ENCODE results near the gene NAGK. TPM values are rescaled to one million over a fixed set of nuclear protein-coding genes. Genes with fewer than 3 reads are reported as not detected.

Gene NAGK
- total RNA-seq, 1 donor from 2014 or later = 31.3 TPM

DNA sequence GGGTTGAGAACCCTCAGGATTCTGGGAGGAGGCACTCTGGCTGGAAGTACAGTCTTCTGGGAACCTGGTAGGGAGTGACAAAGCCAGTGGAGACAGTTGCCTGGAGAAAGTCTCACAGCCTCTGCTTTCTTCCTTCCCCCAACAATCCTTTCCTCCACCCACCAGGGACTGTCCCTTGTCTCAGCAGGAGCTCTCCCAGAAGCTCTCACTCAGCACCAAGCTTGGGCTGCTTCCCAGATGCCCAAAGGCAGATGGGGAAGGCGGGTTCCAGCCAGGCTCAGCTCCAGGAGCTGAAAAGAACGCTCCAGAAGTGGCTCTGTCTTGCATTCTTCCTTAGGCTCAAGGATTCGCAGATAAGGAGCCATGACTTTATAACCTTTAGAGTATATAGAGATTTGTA lies 7.6 kb upstream of the NAGK start:
- no peak for FAIRE-seq
- no peak overlapping the region for H3K4me3 ChIP-seq (ENCODE audit: low read depth, low read length)
- H3K36me3 ChIP-seq (ENCODE audit: control insufficient read depth, insufficient read depth, low read length) = no peaks in the 10 kb centered on the region
- H3K27me3 ChIP-seq (ENCODE audit: control insufficient read depth, insufficient read depth, low read length) = no peaks in the 10 kb centered on the region
- no peak for DNase-seq (ENCODE audit: low read depth)
- TF ChIP-seq, protein P1, sequence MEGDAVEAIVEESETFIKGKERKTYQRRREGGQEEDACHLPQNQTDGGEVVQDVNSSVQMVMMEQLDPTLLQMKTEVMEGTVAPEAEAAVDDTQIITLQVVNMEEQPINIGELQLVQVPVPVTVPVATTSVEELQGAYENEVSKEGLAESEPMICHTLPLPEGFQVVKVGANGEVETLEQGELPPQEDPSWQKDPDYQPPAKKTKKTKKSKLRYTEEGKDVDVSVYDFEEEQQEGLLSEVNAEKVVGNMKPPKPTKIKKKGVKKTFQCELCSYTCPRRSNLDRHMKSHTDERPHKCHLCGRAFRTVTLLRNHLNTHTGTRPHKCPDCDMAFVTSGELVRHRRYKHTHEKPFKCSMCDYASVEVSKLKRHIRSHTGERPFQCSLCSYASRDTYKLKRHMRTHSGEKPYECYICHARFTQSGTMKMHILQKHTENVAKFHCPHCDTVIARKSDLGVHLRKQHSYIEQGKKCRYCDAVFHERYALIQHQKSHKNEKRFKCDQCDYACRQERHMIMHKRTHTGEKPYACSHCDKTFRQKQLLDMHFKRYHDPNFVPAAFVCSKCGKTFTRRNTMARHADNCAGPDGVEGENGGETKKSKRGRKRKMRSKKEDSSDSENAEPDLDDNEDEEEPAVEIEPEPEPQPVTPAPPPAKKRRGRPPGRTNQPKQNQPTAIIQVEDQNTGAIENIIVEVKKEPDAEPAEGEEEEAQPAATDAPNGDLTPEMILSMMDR (IDR thresholded peaks at IDR 0.05; ENCODE audit: insufficient read depth, low read length, severe bottlenecking) = no peak

DNA sequence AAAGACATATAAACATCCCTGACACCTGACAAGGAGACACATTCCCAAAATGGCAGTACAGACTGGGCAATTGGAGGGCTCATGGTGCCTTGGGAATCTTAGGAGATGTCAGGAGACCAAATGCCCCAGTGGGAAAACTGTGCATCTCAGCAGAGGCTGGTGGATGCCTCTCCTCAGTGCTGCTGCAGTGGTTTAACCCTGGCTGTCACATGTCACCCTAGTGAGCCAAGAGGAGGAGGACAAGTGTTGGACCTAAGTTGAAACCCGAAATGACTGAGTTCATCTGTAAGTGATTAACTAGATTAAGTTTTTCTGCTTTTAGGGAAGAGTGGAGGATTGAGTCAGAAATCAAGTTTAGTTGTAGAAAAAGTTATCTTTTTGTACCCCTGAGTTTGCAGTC lies 5.2 kb upstream of the NAGK start:
- no peak for DNase-seq (ENCODE audit: low read depth)

DNA sequence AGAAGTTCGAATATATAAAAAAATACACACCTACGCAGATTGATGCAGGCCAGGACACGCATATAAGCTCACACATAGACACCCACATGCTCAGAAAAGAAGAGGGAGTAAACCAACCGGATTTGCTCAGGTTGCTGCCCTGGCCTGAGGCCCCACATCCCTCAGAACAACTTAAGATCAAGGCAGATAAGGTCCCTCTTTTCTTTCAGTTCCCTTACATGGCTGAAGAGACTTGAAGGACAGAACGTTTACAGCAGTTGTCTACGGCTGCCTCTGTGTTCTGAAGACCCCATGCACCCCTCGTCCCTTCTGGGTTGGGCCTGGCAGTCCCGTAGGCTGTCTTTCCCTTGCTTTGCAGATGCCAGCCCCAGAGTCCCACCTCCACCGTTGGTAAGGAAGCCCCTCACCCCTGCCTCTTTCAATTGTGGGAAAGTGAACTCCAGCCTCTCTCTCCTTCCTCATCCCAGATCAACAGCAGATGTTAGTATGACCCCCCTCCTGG lies 4.3 kb upstream of the NAGK start:
- H3K4me3 ChIP-seq (ENCODE audit: low read depth, low read length) = no peak overlapping the region
- peak; percentile 89 for DNase-seq (ENCODE audit: low read depth)
- H3K27me3 ChIP-seq (ENCODE audit: control insufficient read depth, insufficient read depth, low read length) = no peaks in the 10 kb centered on the region
- H3K36me3 ChIP-seq (ENCODE audit: control insufficient read depth, insufficient read depth, low read length) = no peaks in the 10 kb centered on the region
- TF ChIP-seq, protein P1 (IDR thresholded peaks at IDR 0.05; ENCODE audit: insufficient read depth, low read length, severe bottlenecking) = no peak
- FAIRE-seq = no peak

More for the DNA sequence above, 5.2 kb upstream of the NAGK start:
- TF ChIP-seq, protein P1 (IDR thresholded peaks at IDR 0.05; ENCODE audit: insufficient read depth, low read length, severe bottlenecking) = no peak
- no peaks in the 10 kb centered on the region for H3K36me3 ChIP-seq (ENCODE audit: control insufficient read depth, insufficient read depth, low read length)
- no peak for FAIRE-seq
- H3K27me3 ChIP-seq (ENCODE audit: control insufficient read depth, insufficient read depth, low read length) = no peaks in the 10 kb centered on the region
- H3K4me3 ChIP-seq (ENCODE audit: low read depth, low read length) = no peak overlapping the region

DNA sequence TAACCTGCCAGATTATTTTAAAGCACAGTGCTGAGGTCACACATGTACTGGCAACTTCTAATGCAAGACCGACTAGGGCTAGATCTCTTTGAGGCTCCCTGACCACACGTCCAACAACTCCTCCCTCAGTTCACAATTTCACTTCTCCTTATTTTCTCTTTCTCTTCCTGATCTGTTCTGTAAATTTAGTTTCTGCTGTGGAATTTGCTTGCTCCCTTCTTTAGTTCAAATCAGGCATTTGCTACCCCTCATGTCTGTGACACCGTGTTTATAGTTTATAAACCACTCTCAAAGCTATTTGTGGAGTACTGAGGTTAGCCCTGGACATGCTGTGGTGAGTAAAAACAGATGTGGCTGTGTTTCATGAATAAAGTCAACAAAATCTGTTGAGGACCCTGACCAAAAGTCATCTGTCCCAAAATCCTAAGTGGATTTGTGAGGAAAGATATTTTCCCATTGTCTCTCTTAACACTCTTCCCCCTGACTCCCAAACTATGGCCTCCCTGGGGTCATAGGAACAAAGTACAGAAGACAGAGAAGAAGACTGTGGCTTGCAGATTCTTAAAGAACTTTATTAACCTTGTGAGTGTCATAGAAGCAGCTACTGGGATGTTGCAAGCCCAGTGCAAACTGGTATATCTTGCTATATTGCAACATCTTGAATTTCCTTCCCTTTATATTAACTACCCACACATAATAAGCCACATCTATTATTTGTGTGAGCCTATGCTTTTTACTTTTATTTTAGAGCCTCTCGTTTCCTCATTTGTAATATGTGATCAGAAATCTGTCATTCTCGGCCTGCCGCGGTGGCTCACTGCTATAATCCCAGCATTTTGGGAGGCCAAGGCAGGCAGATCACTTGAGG lies 3.5 kb upstream of the NAGK start:
- TF ChIP-seq, protein P1 (IDR thresholded peaks at IDR 0.05; ENCODE audit: insufficient read depth, low read length, severe bottlenecking) = no peak
- FAIRE-seq (no peak), DNase-seq (ENCODE audit: low read depth) (peak; percentile 63)
- Histone ChIP-seq H3K36me3 (ENCODE audit: control insufficient read depth, insufficient read depth, low read length) (no peaks in the 10 kb centered on the region), H3K27me3 (ENCODE audit: control insufficient read depth, insufficient read depth, low read length) (no peaks in the 10 kb centered on the region), H3K4me3 (ENCODE audit: low read depth, low read length) (no peak overlapping the region)

DNA sequence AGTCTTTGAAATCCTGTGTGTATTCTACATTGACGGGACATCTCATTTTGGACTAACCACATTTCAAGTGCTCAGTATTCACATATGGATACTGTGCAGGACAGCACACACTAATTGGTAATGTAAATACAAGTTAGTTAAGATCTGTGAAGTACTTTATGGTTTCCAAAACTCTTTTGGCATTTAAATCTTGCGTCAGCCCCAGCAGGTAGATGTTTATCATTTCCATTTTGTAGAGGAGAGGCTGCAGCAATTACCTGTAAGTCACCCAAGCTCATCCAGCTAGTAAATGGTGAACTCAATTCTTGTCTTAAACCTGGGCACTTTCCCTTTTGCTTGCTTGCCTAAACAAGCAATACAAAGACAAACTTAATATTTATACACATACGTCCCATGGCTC lies 1.6 kb upstream of the NAGK start:
- no peak for FAIRE-seq
- H3K27me3 ChIP-seq (ENCODE audit: control insufficient read depth, insufficient read depth, low read length) = no peaks in the 10 kb centered on the region
- H3K4me3 ChIP-seq (ENCODE audit: low read depth, low read length) = no peak overlapping the region
- TF ChIP-seq, protein P1 (IDR thresholded peaks at IDR 0.05; ENCODE audit: insufficient read depth, low read length, severe bottlenecking) = no peak
- no peaks in the 10 kb centered on the region for H3K36me3 ChIP-seq (ENCODE audit: control insufficient read depth, insufficient read depth, low read length)
- DNase-seq (ENCODE audit: low read depth) = no peak

Measured in bronchial epithelial cell (primary cell).